ENCODE results near the gene GAS5. TPM values are rescaled to one million over a fixed set of nuclear protein-coding genes. Genes with fewer than 3 reads are reported as not detected.

Gene GAS5
- total and polyA plus RNA-seq, 2 of the 8 experiments (the other 6 are each of a cell fraction or from before 2014, with no cell fraction given) = 799 to 1,238 TPM

DNA sequence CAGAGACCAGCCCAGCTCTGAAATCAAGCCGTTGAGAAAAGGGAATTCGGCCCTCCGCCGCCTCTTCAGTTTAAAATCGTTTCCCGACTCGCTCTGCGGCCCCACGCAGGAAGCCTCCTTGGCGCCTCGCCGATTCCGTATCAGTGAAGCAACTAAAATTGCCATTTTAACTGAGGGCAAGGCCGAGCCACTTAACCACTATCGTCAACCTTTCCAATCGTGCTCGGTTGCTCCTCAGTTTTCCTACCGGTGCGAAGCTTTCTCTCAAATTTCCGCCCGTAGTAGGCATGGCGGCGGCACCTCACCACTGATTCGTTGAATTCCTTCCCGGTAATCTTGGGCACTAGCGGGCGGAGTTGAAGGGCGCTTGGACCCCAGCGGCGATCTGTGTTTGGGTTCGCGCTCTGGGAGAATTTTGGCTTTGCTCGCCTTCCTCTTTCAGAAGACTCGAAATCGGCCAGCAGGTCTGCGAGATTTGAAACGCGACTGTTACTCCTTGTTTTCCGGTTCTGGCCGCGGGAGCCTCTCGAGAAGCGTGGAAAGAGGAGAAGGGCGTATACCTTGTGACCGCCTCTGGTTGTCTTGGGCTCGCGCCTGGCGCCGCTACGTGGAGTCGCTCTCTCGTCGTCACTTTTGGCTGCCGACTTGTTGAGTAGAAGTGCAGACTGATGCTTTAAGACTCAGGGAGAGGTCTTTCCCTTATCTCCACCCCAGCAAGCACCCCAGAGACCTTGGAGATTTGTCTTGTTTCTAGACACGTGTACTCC lies 43.3 kb downstream of the GAS5 start, which contains the start of the genes CENPL and DARS2 (continued):
- TF ChIP-seq SP1 (IDR thresholded peaks at IDR 0.05; ENCODE audit: low read depth, low read length) = no peak
- peak; percentile 100 for TF ChIP-seq YY1 (IDR thresholded peaks at IDR 0.05; ENCODE audit: low read depth, low read length)
- peak; percentile 89 for TF ChIP-seq TAF1 (IDR thresholded peaks at IDR 0.05; ENCODE audit: low read depth, low read length)
- peak; percentile 87 for TF ChIP-seq PHF8 (conservative IDR thresholded peaks at IDR 0.05; ENCODE audit: low read depth, low read length)
- TF ChIP-seq CEBPB (IDR thresholded peaks at IDR 0.05; ENCODE audit: low read depth, low read length) = peak; percentile 66; the same call in 1 of the 2 replicates
- TF ChIP-seq MAFK (IDR thresholded peaks at IDR 0.05; ENCODE audit: low read depth, low read length) = no peak; the same call in 1 of the 2 replicates
- TF ChIP-seq TBP (IDR thresholded peaks at IDR 0.05; ENCODE audit: low read depth, low read length) = peak; percentile 77
- peak; percentile 94 for TF ChIP-seq POLR2AphosphoS5 (IDR thresholded peaks at IDR 0.05; ENCODE audit: low read depth, low read length)
- peak; percentile 53 for TF ChIP-seq BACH1 (IDR thresholded peaks at IDR 0.05; ENCODE audit: low read length)
- peak; percentile 63 to 85 for TF ChIP-seq POLR2A (IDR thresholded peaks at IDR 0.05; ENCODE audit: control extremely low read depth in 1 of 2, low read depth in 2 of 2, low read length in 2 of 2)
- peak; percentile 96 for TF ChIP-seq CREB1 (IDR thresholded peaks at IDR 0.05)
- peak; percentile 65; the same call in 1 of the 2 replicates for TF ChIP-seq SP4 (IDR thresholded peaks at IDR 0.05; ENCODE audit: low read length)
- peak; percentile 73 to 96; a peak in 3 of 4 replicates for TF ChIP-seq SIN3A (conservative IDR thresholded peaks at IDR 0.05 in 1 of 2, IDR thresholded peaks at IDR 0.05 in 1 of 2; ENCODE audit: low read depth in 1 of 2, low read length in 2 of 2)
- peak; percentile 5 for TF ChIP-seq SAP30 (IDR thresholded peaks at IDR 0.05; ENCODE audit: insufficient read depth, insufficient replicate concordance, low read length)
- TF ChIP-seq, protein P1, sequence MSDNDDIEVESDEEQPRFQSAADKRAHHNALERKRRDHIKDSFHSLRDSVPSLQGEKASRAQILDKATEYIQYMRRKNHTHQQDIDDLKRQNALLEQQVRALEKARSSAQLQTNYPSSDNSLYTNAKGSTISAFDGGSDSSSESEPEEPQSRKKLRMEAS (IDR thresholded peaks at IDR 0.05) = peak; percentile 62
- no peak for TF ChIP-seq NANOG (IDR thresholded peaks at IDR 0.05; ENCODE audit: insufficient read depth, low read depth, low read length, poor library complexity, severe bottlenecking)
- no peak for TF ChIP-seq GTF2F1 (IDR thresholded peaks at IDR 0.05; ENCODE audit: borderline replicate concordance, low read depth, low read length)
- peak; percentile 43; the same call in 1 of the 2 replicates for TF ChIP-seq SRF (IDR thresholded peaks at IDR 0.05; ENCODE audit: low read depth, low read length)
- TF ChIP-seq CTBP2 (IDR thresholded peaks at IDR 0.05; ENCODE audit: borderline replicate concordance, insufficient read depth, insufficient read length, low read length) = peak; percentile 40
- TF ChIP-seq, protein P2, sequence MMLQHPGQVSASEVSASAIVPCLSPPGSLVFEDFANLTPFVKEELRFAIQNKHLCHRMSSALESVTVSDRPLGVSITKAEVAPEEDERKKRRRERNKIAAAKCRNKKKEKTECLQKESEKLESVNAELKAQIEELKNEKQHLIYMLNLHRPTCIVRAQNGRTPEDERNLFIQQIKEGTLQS (IDR thresholded peaks at IDR 0.05; ENCODE audit: insufficient read depth, low read depth, low read length) = peak; percentile 51; the same call in 1 of the 2 replicates
- TF ChIP-seq SIX5 (IDR thresholded peaks at IDR 0.05; ENCODE audit: low read depth, low read length) = peak; percentile 55
- no peak for TF ChIP-seq JUN (IDR thresholded peaks at IDR 0.05; ENCODE audit: low read depth, low read length)
